ENCODE data around the gene KCNC1. TPM values are rescaled to one million over a fixed set of nuclear protein-coding genes. Genes with fewer than 3 reads are reported as not detected.
A peak's percentile ranks its signal among the peaks of the same experiment; 100 is the strongest.

Gene KCNC1
- polyA plus RNA-seq, 1 of the 3 experiments (the other 2 are of a cell fraction): 0.18 TPM

DNA sequence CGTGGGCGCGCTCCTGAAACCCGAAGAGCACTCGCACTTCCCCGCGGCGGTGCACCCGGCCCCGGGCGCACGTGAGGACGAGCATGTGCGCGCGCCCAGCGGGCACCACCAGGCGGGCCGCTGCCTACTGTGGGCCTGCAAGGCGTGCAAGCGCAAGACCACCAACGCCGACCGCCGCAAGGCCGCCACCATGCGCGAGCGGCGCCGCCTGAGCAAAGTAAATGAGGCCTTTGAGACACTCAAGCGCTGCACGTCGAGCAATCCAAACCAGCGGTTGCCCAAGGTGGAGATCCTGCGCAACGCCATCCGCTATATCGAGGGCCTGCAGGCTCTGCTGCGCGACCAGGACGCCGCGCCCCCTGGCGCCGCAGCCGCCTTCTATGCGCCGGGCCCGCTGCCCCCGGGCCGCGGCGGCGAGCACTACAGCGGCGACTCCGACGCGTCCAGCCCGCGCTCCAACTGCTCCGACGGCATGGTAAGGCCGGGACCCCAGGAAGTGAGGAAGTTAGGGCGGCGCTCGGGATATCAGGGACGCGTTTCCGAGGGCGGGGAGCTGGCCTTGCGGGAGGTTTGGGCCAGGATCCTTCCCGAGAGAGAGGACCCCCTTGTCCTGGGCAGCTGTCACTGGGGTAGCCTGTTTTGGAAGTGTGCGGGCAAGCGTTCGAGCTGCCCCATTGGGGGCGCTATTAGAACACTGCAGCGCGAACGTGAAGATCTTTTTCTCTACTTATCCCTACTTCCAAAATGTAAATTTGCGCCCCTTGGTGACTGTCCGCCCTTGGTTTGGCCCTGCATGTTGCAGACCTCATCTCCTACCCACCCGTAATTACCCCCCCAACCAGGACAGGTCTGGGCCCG lies 14.4 kb upstream of the KCNC1 start:
- no peak overlapping the region for H3K9ac ChIP-seq
- no peaks in the 10 kb centered on the region for H3K79me2 ChIP-seq (ENCODE audit: insufficient read depth)
- H3K9me2 ChIP-seq: no peaks in the 10 kb centered on the region
- 3% methylated on average over 13 of the region's 85 CpGs for WGBS (ENCODE audit: low lambda C conversion rate)
- ChIA-PET POLR2A (interaction anchor here (0.9 kb wide), 1 partner anchor 11 kb away, joined by 3 read pairs; no protein-coding TSS in a partner anchor), CTCF (interaction anchor here (0.8 to 8.6 kb wide), 19 partner anchors 9 to 336 kb away, joined by 3 to 137 read pairs (median 6); partner anchors contain the start of gene KCNC1)
- no peaks in the 10 kb centered on the region for H4K20me1 ChIP-seq (ENCODE audit: insufficient read depth)
- DNase-seq: peak; percentile 83
- TF ChIP-seq GATA2 (CRISPR knock-in tag; IDR thresholded peaks at IDR 0.05): no peak
- TF ChIP-seq RAD21 (IDR thresholded peaks at IDR 0.05; ENCODE audit: low read length): 0 out of 2 replicates have a peak, but pooled peaks have one; percentile 24
- peak; percentile 50 for TF ChIP-seq SMC3 (IDR thresholded peaks at IDR 0.05; ENCODE audit: low read depth, low read length)
- TF ChIP-seq, protein P1, sequence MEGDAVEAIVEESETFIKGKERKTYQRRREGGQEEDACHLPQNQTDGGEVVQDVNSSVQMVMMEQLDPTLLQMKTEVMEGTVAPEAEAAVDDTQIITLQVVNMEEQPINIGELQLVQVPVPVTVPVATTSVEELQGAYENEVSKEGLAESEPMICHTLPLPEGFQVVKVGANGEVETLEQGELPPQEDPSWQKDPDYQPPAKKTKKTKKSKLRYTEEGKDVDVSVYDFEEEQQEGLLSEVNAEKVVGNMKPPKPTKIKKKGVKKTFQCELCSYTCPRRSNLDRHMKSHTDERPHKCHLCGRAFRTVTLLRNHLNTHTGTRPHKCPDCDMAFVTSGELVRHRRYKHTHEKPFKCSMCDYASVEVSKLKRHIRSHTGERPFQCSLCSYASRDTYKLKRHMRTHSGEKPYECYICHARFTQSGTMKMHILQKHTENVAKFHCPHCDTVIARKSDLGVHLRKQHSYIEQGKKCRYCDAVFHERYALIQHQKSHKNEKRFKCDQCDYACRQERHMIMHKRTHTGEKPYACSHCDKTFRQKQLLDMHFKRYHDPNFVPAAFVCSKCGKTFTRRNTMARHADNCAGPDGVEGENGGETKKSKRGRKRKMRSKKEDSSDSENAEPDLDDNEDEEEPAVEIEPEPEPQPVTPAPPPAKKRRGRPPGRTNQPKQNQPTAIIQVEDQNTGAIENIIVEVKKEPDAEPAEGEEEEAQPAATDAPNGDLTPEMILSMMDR (IDR thresholded peaks at IDR 0.05): peak; percentile 27; the same call in 1 of the 2 replicates
- H3K4me3 ChIP-seq (ENCODE audit: low read depth in 2 of 2, low read length in 1 of 2): no peak overlapping the region
- H3K27me3 ChIP-seq (ENCODE audit: insufficient read depth): peaks cover 54% of the 10 kb centered on the region
- H3K27ac ChIP-seq (ENCODE audit: low read depth in 2 of 2, low read length in 1 of 2): no peak overlapping the region
- H3K9me3 ChIP-seq: no peaks in the 10 kb centered on the region
- no peak overlapping the region for H2AFZ ChIP-seq (ENCODE audit: low read depth)
- H3K36me3 ChIP-seq (replicated peaks in 1 of 2; ENCODE audit: control insufficient read depth in 1 of 2, insufficient read depth in 2 of 2, low read length in 1 of 2): no peaks in the 10 kb centered on the region
- H3K4me1 ChIP-seq (ENCODE audit: control insufficient read depth in 1 of 2, insufficient read depth in 2 of 2, low read depth in 1 of 2, low read length in 1 of 2): peaks cover 0 to 6% of the 10 kb centered on the region in 2 experiments; a peak in 1 of 4 replicates
- H3K4me2 ChIP-seq: no peak overlapping the region
- H3F3A ChIP-seq (replicated peaks; ENCODE audit: insufficient read depth): no peaks in the 10 kb centered on the region

DNA sequence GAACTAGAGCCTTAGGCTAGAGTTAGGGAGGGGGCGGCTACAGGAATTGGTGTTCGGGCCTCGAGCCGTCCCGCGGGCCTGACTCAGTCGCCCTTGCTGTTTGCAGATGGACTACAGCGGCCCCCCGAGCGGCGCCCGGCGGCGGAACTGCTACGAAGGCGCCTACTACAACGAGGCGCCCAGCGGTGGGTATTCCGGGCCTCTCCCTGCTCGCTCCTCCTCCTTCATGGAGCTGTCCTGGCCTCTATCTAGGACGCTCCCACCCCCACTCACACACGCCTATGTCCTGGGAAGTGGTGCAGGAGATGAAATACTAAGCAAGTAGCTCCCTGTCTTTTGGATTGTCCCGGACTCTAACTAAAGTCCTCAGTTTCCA lies 13.8 kb upstream of the KCNC1 start:
- no peaks in the 10 kb centered on the region for H3K79me2 ChIP-seq (ENCODE audit: insufficient read depth)
- POLR2A ChIA-PET: interaction anchor here (0.9 kb wide), 1 partner anchor 10 kb away, joined by 3 read pairs; no protein-coding TSS in a partner anchor
- H3K4me2 ChIP-seq: no peak overlapping the region
- peak; percentile 65 for DNase-seq
- peaks cover 54% of the 10 kb centered on the region for H3K27me3 ChIP-seq (ENCODE audit: insufficient read depth)
- H3K4me1 ChIP-seq (ENCODE audit: control insufficient read depth in 1 of 2, insufficient read depth in 2 of 2, low read depth in 1 of 2, low read length in 1 of 2): peaks cover 0 to 6% of the 10 kb centered on the region in 2 experiments; a peak in 1 of 4 replicates
- H4K20me1 ChIP-seq (ENCODE audit: insufficient read depth): no peaks in the 10 kb centered on the region
- H3K4me3 ChIP-seq (ENCODE audit: low read depth in 2 of 2, low read length in 1 of 2): no peak overlapping the region; a peak in 1 of 4 replicates
- H3K9me3 ChIP-seq: no peaks in the 10 kb centered on the region
- H3K27ac ChIP-seq (ENCODE audit: low read depth in 2 of 2, low read length in 1 of 2): no peak overlapping the region
- H3K9me2 ChIP-seq: no peaks in the 10 kb centered on the region
- no peaks in the 10 kb centered on the region for H3K36me3 ChIP-seq (replicated peaks in 1 of 2; ENCODE audit: control insufficient read depth in 1 of 2, insufficient read depth in 2 of 2, low read length in 1 of 2)
- H2AFZ ChIP-seq (ENCODE audit: low read depth): no peak overlapping the region
- 0% methylated on average over 4 of the region's 24 CpGs for WGBS (ENCODE audit: low lambda C conversion rate)
- no peak overlapping the region for H3K9ac ChIP-seq
- H3F3A ChIP-seq (replicated peaks; ENCODE audit: insufficient read depth): no peaks in the 10 kb centered on the region
- CTCF ChIA-PET: interaction anchor here (0.6 to 8.6 kb wide), 21 partner anchors 10 to 337 kb away, joined by 3 to 137 read pairs (median 5); partner anchors contain the start of gene KCNC1
- TF ChIP-seq TEAD4 (IDR thresholded peaks at IDR 0.05; ENCODE audit: borderline replicate concordance, insufficient read depth) (no peak), NRF1 (IDR thresholded peaks at IDR 0.05; ENCODE audit: low read depth, low read length) (no peak), TAF1 (IDR thresholded peaks at IDR 0.05; ENCODE audit: borderline replicate concordance, low read depth, low read length) (no peak), EZH2phosphoT487 (IDR thresholded peaks at IDR 0.05; ENCODE audit: borderline replicate concordance, low read depth) (no peak), MEF2A (IDR thresholded peaks at IDR 0.05; ENCODE audit: borderline replicate concordance, low read depth) (no peak), GABPA (IDR thresholded peaks at IDR 0.05; ENCODE audit: low read depth) (no peak), FOXJ3 (CRISPR knock-in tag; IDR thresholded peaks at IDR 0.05) (no peak), MXI1 (IDR thresholded peaks at IDR 0.05; ENCODE audit: low read depth, low read length) (no peak), POLR2AphosphoS5 (IDR thresholded peaks at IDR 0.05; ENCODE audit: low read depth, low read length) (no peak)
- TF ChIP-seq, protein P2, sequence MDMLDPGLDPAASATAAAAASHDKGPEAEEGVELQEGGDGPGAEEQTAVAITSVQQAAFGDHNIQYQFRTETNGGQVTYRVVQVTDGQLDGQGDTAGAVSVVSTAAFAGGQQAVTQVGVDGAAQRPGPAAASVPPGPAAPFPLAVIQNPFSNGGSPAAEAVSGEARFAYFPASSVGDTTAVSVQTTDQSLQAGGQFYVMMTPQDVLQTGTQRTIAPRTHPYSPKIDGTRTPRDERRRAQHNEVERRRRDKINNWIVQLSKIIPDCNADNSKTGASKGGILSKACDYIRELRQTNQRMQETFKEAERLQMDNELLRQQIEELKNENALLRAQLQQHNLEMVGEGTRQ (IDR thresholded peaks at IDR 0.05; ENCODE audit: borderline replicate concordance, low read depth, low read length): no peak
- TF ChIP-seq, protein P3, sequence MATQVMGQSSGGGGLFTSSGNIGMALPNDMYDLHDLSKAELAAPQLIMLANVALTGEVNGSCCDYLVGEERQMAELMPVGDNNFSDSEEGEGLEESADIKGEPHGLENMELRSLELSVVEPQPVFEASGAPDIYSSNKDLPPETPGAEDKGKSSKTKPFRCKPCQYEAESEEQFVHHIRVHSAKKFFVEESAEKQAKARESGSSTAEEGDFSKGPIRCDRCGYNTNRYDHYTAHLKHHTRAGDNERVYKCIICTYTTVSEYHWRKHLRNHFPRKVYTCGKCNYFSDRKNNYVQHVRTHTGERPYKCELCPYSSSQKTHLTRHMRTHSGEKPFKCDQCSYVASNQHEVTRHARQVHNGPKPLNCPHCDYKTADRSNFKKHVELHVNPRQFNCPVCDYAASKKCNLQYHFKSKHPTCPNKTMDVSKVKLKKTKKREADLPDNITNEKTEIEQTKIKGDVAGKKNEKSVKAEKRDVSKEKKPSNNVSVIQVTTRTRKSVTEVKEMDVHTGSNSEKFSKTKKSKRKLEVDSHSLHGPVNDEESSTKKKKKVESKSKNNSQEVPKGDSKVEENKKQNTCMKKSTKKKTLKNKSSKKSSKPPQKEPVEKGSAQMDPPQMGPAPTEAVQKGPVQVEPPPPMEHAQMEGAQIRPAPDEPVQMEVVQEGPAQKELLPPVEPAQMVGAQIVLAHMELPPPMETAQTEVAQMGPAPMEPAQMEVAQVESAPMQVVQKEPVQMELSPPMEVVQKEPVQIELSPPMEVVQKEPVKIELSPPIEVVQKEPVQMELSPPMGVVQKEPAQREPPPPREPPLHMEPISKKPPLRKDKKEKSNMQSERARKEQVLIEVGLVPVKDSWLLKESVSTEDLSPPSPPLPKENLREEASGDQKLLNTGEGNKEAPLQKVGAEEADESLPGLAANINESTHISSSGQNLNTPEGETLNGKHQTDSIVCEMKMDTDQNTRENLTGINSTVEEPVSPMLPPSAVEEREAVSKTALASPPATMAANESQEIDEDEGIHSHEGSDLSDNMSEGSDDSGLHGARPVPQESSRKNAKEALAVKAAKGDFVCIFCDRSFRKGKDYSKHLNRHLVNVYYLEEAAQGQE (IDR thresholded peaks at IDR 0.05; ENCODE audit: low read depth, low read length): no peak
- TF ChIP-seq, protein P4, sequence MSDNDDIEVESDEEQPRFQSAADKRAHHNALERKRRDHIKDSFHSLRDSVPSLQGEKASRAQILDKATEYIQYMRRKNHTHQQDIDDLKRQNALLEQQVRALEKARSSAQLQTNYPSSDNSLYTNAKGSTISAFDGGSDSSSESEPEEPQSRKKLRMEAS (IDR thresholded peaks at IDR 0.05; ENCODE audit: low read depth): no peak
- TF ChIP-seq, protein P1 (IDR thresholded peaks at IDR 0.05): no peak

Data from SK-N-SH (cell line).